HepG2 (cell line): ENCODE measurements around the gene RAB9A. TPM values are rescaled to one million over a fixed set of nuclear protein-coding genes. Genes with fewer than 3 reads are reported as not detected.

Experiments
- ATAC-seq: fragments of 200-7000 bp; cut with Tn5 transposase; 3 replicates; pipeline ENCODE4 v1.9.1; 2020; ENCODE audit warnings: mild to moderate bottlenecking, moderate library complexity
- BruUV-seq: library from RNA; stranded (reverse); fragments of 400-500 nt; replicated peaks from 2 replicates; lab custom pipeline; 2021; lab: Mats Ljungman, UMichigan
- CTCF ChIA-PET: fragments of 300-600 bp; formaldehyde crosslinking; extraction: SDS; loops from one replicate; lab custom pipeline; 2021; ENCODE audit warnings: low total read pairs, inconsistent platforms, low intra/inter-chr PET ratio; lab: Yijun Ruan, JAX
- POLR2A ChIA-PET: fragments of 350-600 bp; sonication (Branson Sonifier 250); formaldehyde crosslinking; loops from one replicate; lab custom pipeline; 2020; ENCODE audit warnings: antibody characterized with exemption, inconsistent platforms; lab: Yijun Ruan, JAX
- DNase-seq: peaks from one replicate; pipeline ENCODE4 v3.0.0-alpha.2; 2015; ENCODE audit warnings: low spot score
- FAIRE-seq: peaks from 3 replicates; lab custom pipeline; 2011; peaks lifted over from hg19 to GRCh38; lab: Jason Lieb, UNC
- H2AFZ ChIP-seq: one replicate; pipeline ENCODE4 v1.6.1; 2011; ENCODE audit warnings: low read length, inconsistent platforms
- H3K27ac ChIP-seq: fragments of 300-600 bp; 3 replicates; pipeline ENCODE4 v1.8.0; 2011; ENCODE audit warnings: mixed run types, mild to moderate bottlenecking, mixed read lengths, low read length, inconsistent platforms; ENCODE audit not compliant: insufficient read depth; ENCODE audit errors: extremely low read length
- H3K27me3 ChIP-seq, 2 experiments: fragments of 200-600 bp in 1 of 2; 2 replicates in 1 of 2; 3 replicates in 1 of 2; pipeline versions ENCODE4 v1.6.0 to v1.8.0; 2011; ENCODE audit warnings: low read length in 2 of 2, mild to moderate bottlenecking in 2 of 2, moderate library complexity in 2 of 2, inconsistent platforms in 1 of 2; ENCODE audit not compliant: insufficient read depth in 2 of 2, control insufficient read depth in 1 of 2
- H3K36me3 ChIP-seq, 2 experiments: fragments of 200-600 bp in 1 of 2; replicated peaks in 1 of 2; 2 replicates in 1 of 2; 3 replicates in 1 of 2; pipeline versions ENCODE4 v1.5.1 to v1.8.0; 2011; ENCODE audit warnings: low read length in 2 of 2, inconsistent platforms in 1 of 2; ENCODE audit not compliant: insufficient read depth in 2 of 2, control insufficient read depth in 1 of 2
- H3K4me1 ChIP-seq: 2 replicates; pipeline ENCODE4 v1.5.1; 2012; ENCODE audit warnings: low read length, inconsistent platforms; ENCODE audit not compliant: insufficient read depth
- H3K4me2 ChIP-seq: 2 replicates; pipeline ENCODE4 v1.6.0; 2011; ENCODE audit warnings: low read depth, low read length, inconsistent platforms
- H3K4me3 ChIP-seq, 3 experiments: fragments of 200-600 bp in 1 of 3; sonication (generic), shearing (Covaris generic) in 1 of 3; replicated peaks in 1 of 3; 2 replicates each; pipeline ENCODE4 v1.5.1; 2011 to 2016; ENCODE audit warnings: low read length in 3 of 3, inconsistent platforms in 2 of 3, low read depth in 2 of 3, mild to moderate bottlenecking in 2 of 3, control low read depth in 1 of 3, mixed read lengths in 1 of 3; ENCODE audit not compliant: insufficient read depth in 1 of 3
- H3K79me2 ChIP-seq: one replicate; pipeline ENCODE4 v1.6.1; 2011; ENCODE audit warnings: low read length, inconsistent platforms; ENCODE audit not compliant: insufficient read depth
- H3K9ac ChIP-seq: 2 replicates; pipeline ENCODE4 v1.6.0; 2011; ENCODE audit warnings: mild to moderate bottlenecking, low read depth, low read length, inconsistent platforms; ENCODE audit not compliant: insufficient read depth
- H3K9me3 ChIP-seq: 2 replicates; pipeline ENCODE4 v1.5.1; 2012; ENCODE audit warnings: mild to moderate bottlenecking, low read length
- H4K20me1 ChIP-seq: 2 replicates; pipeline ENCODE4 v1.6.0; 2011; ENCODE audit warnings: inconsistent platforms, mild to moderate bottlenecking, low read length, moderate library complexity; ENCODE audit not compliant: insufficient read depth
- MED1 ChIP-seq: sonication (generic); formaldehyde crosslinking; IDR thresholded peaks from 2 replicates; pipeline ENCODE4 v1.4.0; 2020; ENCODE audit warnings: missing genetic modification reagents
- POLR2AphosphoS5 ChIP-seq: IDR thresholded peaks from 2 replicates; pipeline ENCODE4 v1.6.1; 2012; ENCODE audit warnings: low read depth, low read length
- TP53 ChIP-seq: sonication (generic); formaldehyde crosslinking; conservative IDR thresholded peaks from 2 replicates; pipeline ENCODE4 v1.4.0; 2020; ENCODE audit warnings: missing genetic modification reagents
- XBP1 ChIP-seq: sonication (generic); formaldehyde crosslinking; IDR thresholded peaks from 2 replicates; pipeline ENCODE4 v1.5.0; 2020; ENCODE audit warnings: missing genetic modification reagents
- WGBS: methylation state at CpG from one replicate; pipeline ENCODE4 v1.1.6; 2017; ENCODE audit warnings: low lambda C conversion rate; 5-methylcytosine and 5-hydroxymethylcytosine counted together
- in situ Hi-C: cut with HindIII; loops from 2 replicates; pipeline ENCODE4 v1.10.0; 2017; ENCODE audit warnings: low pct_unique_long_range_greater_than_20kb; ENCODE audit not compliant: extremely low pct_ligation_motif_present
- intact Hi-C: fragments of 100-400 bp; cut with micrococcal nuclease; formaldehyde crosslinking; loops from one replicate; pipeline ENCODE4 v1.10.0; 2022; ENCODE audit not compliant: unreplicated experiment
- polyA plus RNA-seq, 8 experiments: library from polyadenylated mRNA; depleted of rRNA in 3 of 8; stranded (reverse) in 7 of 8; unstranded in 1 of 8; fragments of >200 nt; fragmentation: Illumina TruSeq in 4 of 8; extraction: Trizol in 4 of 8; gene quantifications; 2 replicates each; pipeline versions ENCODE4 v1.2.1 to v1.2.3, GENCODE V29; 2011 to 2016; ENCODE audit warnings: low read depth in 4 of 8, missing spikeins in 1 of 8, mixed read lengths in 1 of 8; ENCODE audit not compliant: insufficient read depth in 1 of 8
- total RNA-seq, 5 experiments: library from RNA; depleted of rRNA; stranded (reverse); fragments of >200 nt; fragmentation: Illumina TruSeq; extraction: Trizol; gene quantifications; 2 replicates each; pipeline ENCODE4 v1.2.3, GENCODE V29; 2016; ENCODE audit warnings: low read depth in 1 of 5
- TF ChIP-seq, protein P1 (sequence below): sonication (generic); formaldehyde crosslinking; IDR thresholded peaks from 2 replicates; pipeline ENCODE4 v1.4.0; 2020; ENCODE audit warnings: mild to moderate bottlenecking, missing genetic modification reagents

The RAB9A gene
- total and polyA plus RNA-seq, 2 of the 13 experiments (the other 11 are each of a cell fraction or from before 2014, with no cell fraction given) = 10.5 to 23.1 TPM

DNA sequence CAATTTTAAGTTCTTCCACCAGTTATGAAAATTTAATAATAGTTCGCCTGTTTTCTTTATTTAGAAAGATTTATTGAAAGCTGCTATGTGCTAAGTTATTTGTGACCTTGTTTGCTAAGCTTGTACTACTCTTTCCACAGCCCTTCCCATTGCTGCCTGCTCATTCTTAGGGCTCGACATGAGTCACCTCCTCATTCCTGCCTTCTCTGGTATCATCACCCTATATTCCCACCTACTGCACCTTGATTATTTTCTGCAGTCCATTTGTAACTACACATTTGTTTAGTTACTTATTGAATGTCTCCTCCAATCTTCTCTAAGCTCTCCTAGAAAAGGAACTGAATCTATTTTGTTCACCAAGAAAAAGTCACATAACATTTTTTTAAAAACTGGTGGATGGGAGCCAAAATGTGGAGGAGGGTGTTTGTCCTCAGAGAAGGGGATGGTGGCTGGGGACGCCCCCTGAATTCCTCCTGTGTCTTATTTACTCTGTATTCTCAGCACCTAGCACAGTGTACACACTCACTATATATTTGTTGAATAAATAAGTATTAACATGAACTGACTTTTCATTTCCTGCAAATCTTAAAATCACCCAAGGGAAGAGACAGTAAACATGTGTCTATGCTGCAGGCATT, 3.7 kb upstream of the RAB9A start:
- H3K4me1 ChIP-seq = no peaks in the 10 kb centered on the region; the same call in 1 of the 2 replicates
- H3K79me2 ChIP-seq = peaks cover 10% of the 10 kb centered on the region
- no peak overlapping the region for H2AFZ ChIP-seq
- no peak overlapping the region for H3K4me2 ChIP-seq
- ChIA-PET POLR2A (no interaction called here), CTCF (no interaction called here)
- no peaks in the 10 kb centered on the region for H3K27me3 ChIP-seq
- in situ Hi-C loops = no loop called here
- BruUV-seq = no TSS peak
- H3K4me3 ChIP-seq = no peak overlapping the region
- 2% methylated on average over 3 of the region's 3 CpGs for WGBS
- intact Hi-C loops = no loop called here
- ATAC-seq (no peak), FAIRE-seq (no peak), DNase-seq (no peak)
- no peak overlapping the region for H3K9ac ChIP-seq
- no peaks in the 10 kb centered on the region for H4K20me1 ChIP-seq
- no peaks in the 10 kb centered on the region for H3K36me3 ChIP-seq
- H3K9me3 ChIP-seq = no peaks in the 10 kb centered on the region
- H3K27ac ChIP-seq = no peak overlapping the region
- TF ChIP-seq POLR2AphosphoS5 = no peak
- TF ChIP-seq TP53 (CRISPR knock-in tag) = no peak
- TF ChIP-seq, protein P1, sequence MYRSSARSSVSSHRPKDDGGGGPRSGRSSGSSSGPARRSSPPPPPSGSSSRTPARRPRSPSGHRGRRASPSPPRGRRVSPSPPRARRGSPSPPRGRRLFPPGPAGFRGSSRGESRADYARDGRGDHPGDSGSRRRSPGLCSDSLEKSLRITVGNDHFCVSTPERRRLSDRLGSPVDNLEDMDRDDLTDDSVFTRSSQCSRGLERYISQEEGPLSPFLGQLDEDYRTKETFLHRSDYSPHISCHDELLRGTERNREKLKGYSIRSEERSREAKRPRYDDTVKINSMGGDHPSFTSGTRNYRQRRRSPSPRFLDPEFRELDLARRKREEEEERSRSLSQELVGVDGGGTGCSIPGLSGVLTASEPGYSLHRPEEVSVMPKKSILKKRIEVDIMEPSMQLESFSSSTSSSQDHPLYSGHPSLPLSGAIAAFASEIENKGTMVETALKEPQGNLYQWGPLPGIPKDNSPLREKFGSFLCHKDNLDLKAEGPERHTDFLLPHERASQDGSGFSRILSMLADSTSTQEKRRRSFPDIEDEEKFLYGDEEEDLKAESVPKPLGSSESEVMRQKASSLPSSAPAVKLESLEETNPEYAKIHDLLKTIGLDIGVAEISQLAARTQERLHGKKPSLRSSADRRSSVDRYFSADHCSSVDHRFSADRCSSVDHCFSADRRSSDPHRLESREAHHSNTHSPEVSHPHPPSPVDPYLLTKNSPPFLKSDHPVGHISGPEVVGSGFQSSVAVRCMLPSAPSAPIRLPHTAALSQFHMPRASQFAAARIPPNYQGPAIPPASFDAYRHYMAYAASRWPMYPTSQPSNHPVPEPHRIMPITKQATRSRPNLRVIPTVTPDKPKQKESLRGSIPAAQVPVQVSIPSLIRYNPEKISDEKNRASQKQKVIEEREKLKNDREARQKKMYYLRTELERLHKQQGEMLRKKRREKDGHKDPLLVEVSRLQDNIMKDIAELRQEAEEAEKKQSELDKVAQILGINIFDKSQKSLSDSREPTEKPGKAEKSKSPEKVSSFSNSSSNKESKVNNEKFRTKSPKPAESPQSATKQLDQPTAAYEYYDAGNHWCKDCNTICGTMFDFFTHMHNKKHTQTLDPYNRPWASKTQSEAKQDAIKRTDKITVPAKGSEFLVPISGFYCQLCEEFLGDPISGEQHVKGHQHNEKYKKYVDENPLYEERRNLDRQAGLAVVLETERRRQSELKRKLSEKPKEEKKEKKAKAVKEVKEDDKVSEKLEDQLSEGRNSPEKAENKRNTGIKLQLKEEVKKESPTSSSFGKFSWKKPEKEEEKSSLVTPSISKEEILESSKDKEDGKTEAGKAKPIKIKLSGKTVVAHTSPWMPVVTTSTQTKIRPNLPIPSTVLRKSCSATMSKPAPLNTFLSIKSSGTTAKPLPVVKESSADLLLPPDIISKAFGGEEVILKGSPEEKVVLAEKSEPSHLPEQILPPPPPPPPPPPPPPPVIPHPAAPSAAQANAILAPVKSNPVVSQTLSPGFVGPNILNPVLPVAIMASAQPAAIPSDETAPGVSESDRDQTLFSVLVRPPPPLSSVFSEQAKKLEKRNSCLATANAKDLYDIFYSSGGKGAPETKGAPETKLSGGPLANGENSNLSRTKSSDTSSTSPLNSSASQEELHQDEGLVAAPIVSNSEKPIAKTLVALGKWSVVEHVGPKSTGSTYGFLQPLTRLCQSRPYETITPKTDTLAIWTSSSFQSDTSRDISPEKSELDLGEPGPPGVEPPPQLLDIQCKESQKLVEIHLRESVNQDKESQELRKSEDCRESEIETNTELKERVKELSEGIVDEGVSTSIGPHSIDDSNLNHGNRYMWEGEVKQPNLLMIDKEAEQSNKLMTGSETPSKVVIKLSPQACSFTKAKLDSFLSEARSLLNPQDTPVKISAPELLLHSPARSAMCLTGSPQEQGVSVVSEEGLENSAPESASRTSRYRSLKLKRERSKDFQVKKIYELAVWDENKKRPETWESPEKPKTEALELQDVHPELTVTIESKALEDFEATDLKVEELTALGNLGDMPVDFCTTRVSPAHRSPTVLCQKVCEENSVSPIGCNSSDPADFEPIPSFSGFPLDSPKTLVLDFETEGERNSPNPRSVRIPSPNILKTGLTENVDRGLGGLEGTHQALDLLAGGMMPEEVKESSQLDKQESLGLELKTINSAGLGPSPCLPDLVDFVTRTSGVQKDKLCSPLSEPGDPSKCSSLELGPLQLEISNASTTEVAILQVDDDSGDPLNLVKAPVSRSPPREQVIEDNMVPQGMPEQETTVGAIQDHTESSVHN = no peak
- TF ChIP-seq XBP1 = no peak
- TF ChIP-seq MED1 (CRISPR knock-in tag) = no peak
